ENCODE data around the gene SDSL.

SDSL gene

DNA sequence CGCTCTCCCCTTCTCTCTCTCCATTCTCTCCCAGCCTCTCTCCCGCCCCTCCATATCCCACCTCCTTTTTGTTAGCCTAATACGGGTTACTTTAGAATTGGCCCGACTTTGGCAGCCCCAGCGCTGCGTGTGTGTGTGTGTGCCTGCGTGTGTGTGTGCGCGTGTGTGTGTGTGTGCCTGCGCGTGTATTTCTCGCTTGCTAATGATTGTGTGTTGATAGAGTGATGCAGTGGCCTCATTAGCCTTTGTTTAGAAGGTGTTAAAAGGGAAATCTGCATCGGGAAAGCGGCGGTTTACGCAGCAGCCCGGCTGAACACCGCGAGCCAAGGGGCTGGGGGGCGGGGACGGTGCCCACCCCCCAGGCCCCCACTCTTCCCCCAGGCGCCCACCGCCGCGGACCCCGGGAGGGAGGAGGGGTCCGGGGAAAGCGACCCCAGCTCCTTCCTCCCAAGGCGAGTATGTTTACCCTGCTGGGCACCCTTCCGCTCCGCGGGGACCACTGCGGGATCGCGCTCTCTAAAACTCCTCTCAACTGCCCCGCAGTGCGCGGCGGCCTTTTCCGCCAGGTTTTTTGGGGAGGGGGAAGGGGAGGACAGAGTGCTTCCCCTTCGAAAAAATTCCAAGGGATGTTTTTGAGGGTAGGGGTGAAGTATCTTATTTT lies 56.3 kb downstream of the SDSL start:
- H4K20me1 ChIP-seq (ENCODE audit: low read depth, low read length) = no peaks in the 10 kb centered on the region
- no peaks in the 10 kb centered on the region for H3K27me3 ChIP-seq (ENCODE audit: low read length)
- H3K9ac ChIP-seq (ENCODE audit: low read length) = no peak overlapping the region
- no peaks in the 10 kb centered on the region for H3K9me2 ChIP-seq (replicated peaks; ENCODE audit: insufficient read depth, low read length)
- no peak overlapping the region for H3K4me3 ChIP-seq (ENCODE audit: insufficient read depth, low read length, poor library complexity, severe bottlenecking)
- no peaks in the 10 kb centered on the region for H3K9me3 ChIP-seq (ENCODE audit: insufficient read depth, low read length)
- no peaks in the 10 kb centered on the region for H3K79me2 ChIP-seq (ENCODE audit: insufficient read depth, low read length)
- no peaks in the 10 kb centered on the region for H3K36me3 ChIP-seq (ENCODE audit: low read length)
- no peak overlapping the region for H3K4me2 ChIP-seq (ENCODE audit: low read depth, low read length, poor library complexity, severe bottlenecking)
- no peaks in the 10 kb centered on the region for H3F3A ChIP-seq (ENCODE audit: insufficient read depth)
- H2AFZ ChIP-seq (ENCODE audit: low read depth, low read length, severe bottlenecking) = no peak overlapping the region
- H3K27ac ChIP-seq (ENCODE audit: low read depth, low read length) = no peak overlapping the region
- TF ChIP-seq, protein P1, sequence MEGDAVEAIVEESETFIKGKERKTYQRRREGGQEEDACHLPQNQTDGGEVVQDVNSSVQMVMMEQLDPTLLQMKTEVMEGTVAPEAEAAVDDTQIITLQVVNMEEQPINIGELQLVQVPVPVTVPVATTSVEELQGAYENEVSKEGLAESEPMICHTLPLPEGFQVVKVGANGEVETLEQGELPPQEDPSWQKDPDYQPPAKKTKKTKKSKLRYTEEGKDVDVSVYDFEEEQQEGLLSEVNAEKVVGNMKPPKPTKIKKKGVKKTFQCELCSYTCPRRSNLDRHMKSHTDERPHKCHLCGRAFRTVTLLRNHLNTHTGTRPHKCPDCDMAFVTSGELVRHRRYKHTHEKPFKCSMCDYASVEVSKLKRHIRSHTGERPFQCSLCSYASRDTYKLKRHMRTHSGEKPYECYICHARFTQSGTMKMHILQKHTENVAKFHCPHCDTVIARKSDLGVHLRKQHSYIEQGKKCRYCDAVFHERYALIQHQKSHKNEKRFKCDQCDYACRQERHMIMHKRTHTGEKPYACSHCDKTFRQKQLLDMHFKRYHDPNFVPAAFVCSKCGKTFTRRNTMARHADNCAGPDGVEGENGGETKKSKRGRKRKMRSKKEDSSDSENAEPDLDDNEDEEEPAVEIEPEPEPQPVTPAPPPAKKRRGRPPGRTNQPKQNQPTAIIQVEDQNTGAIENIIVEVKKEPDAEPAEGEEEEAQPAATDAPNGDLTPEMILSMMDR (IDR thresholded peaks at IDR 0.05; ENCODE audit: insufficient read depth, low read length, poor library complexity, severe bottlenecking) = no peak
- no peak for TF ChIP-seq EZH2phosphoT487 (conservative IDR thresholded peaks at IDR 0.05; ENCODE audit: low read length)

DNA sequence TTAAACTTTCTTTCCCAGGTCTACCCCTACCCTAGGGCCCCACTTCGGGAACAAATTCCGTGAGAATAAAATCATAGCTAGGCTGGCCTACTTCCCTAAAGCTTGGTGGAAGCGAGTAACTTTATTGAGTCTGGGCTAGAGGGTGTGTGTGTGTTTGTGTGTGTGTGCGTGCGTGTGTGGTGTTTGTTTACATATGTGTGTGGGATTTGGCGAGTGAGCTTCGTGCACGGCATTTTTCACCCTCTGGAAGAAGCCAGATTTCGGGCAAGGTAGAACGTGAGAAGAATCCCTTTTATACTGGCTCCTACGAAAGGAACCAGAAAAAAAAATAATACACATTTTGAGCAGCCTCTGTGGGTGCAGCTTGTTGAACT lies 57.0 kb downstream of the SDSL start:
- Histone ChIP-seq H3K36me3 (ENCODE audit: low read length) (no peaks in the 10 kb centered on the region), H2AFZ (ENCODE audit: low read depth, low read length, severe bottlenecking) (no peak overlapping the region), H4K20me1 (ENCODE audit: low read depth, low read length) (no peaks in the 10 kb centered on the region), H3K9me3 (ENCODE audit: insufficient read depth, low read length) (no peaks in the 10 kb centered on the region), H3F3A (ENCODE audit: insufficient read depth) (no peaks in the 10 kb centered on the region), H3K9me2 (replicated peaks; ENCODE audit: insufficient read depth, low read length) (no peaks in the 10 kb centered on the region), H3K27me3 (ENCODE audit: low read length) (no peaks in the 10 kb centered on the region), H3K79me2 (ENCODE audit: insufficient read depth, low read length) (no peaks in the 10 kb centered on the region), H3K27ac (ENCODE audit: low read depth, low read length) (no peak overlapping the region), H3K4me3 (ENCODE audit: insufficient read depth, low read length, poor library complexity, severe bottlenecking) (no peak overlapping the region), H3K4me2 (ENCODE audit: low read depth, low read length, poor library complexity, severe bottlenecking) (no peak overlapping the region), H3K9ac (ENCODE audit: low read length) (no peak overlapping the region)
- no peak for TF ChIP-seq EZH2phosphoT487 (conservative IDR thresholded peaks at IDR 0.05; ENCODE audit: low read length)
- TF ChIP-seq, protein P1 (IDR thresholded peaks at IDR 0.05; ENCODE audit: insufficient read depth, low read length, poor library complexity, severe bottlenecking) = no peak

DNA sequence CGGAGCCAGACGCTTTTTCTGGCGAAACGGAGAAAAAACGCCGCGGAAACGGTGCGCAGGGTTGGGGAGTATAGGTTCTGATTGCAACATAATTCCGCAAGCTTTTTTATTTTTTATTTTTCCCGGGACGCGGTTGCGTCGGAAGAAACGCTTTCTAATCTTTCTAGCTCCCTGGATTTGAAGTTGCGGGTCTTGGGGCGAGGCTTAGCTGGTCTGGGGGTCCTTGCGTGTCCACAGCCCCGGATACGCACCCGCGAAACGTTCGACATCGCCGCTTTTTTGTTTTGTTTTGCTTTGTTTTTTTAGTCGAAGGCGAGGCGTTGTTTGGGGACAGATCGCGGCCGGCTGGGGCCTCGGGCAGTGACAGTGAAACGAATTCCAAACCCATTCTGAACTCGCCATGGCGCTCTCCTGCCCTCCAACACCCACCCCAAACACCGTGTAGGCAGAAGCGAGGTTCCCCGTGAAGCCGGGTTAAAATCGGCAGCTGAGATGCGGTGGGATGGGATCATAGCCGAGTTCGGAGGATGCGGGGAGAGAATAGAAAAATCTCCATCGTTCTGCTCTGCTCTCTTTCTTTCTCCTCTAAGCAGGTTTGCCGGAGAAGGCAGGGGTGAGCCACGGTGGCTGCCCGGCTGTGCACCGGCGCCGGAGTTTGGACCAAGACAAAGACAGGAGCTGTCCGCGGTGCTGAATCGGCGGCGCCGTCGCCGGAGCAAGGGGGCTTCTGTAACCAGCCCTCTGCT lies 57.6 kb downstream of the SDSL start:
- Histone ChIP-seq H3K9me2 (replicated peaks; ENCODE audit: insufficient read depth, low read length) (no peaks in the 10 kb centered on the region), H3K9ac (ENCODE audit: low read length) (no peak overlapping the region), H3F3A (ENCODE audit: insufficient read depth) (no peaks in the 10 kb centered on the region), H3K4me3 (ENCODE audit: insufficient read depth, low read length, poor library complexity, severe bottlenecking) (no peak overlapping the region), H3K79me2 (ENCODE audit: insufficient read depth, low read length) (no peaks in the 10 kb centered on the region), H3K27me3 (ENCODE audit: low read length) (no peaks in the 10 kb centered on the region), H3K4me2 (ENCODE audit: low read depth, low read length, poor library complexity, severe bottlenecking) (no peak overlapping the region), H2AFZ (ENCODE audit: low read depth, low read length, severe bottlenecking) (no peak overlapping the region), H3K27ac (ENCODE audit: low read depth, low read length) (no peak overlapping the region), H3K9me3 (ENCODE audit: insufficient read depth, low read length) (no peaks in the 10 kb centered on the region), H3K36me3 (ENCODE audit: low read length) (no peaks in the 10 kb centered on the region), H4K20me1 (ENCODE audit: low read depth, low read length) (no peaks in the 10 kb centered on the region)
- no peak for TF ChIP-seq EZH2phosphoT487 (conservative IDR thresholded peaks at IDR 0.05; ENCODE audit: low read length)

Data from SU-DHL-6 (cell line).